Stimulated activated CD8-positive, alpha-beta memory T cell treated with anti-CD3 and anti-CD28 coated beads, Interleukin-2, amount 100 ng/mL, for 48 hours (primary cell): ENCODE measurements around the gene STAM.

Experiments used
- DNase-seq, 2 donors: peaks; one replicate each; pipeline ENCODE4 v3.0.0-alpha.2; 2020; ENCODE audit warnings: low read depth in 2 of 2

Gene STAM

DNA sequence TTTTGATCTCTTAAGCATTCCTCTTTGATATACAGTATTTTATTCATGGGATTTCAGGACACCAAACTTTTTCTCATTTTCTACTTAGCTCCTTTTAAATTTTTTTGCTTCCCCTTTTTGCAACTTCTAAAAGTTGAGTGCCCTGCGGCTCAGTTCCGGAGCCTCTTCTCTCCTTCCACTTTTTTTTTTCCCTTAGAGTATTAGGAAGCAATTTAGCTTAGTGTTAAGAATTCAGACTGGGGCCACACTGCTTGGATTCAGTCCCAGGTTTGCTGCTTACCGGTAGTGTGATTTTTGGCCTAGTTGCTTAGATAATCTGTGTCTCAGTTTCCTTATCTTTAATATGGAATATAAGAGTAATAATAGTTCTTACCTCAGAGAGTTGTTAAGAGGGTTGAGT lies 3.4 kb downstream of the STAM start:
- no peak for DNase-seq

DNA sequence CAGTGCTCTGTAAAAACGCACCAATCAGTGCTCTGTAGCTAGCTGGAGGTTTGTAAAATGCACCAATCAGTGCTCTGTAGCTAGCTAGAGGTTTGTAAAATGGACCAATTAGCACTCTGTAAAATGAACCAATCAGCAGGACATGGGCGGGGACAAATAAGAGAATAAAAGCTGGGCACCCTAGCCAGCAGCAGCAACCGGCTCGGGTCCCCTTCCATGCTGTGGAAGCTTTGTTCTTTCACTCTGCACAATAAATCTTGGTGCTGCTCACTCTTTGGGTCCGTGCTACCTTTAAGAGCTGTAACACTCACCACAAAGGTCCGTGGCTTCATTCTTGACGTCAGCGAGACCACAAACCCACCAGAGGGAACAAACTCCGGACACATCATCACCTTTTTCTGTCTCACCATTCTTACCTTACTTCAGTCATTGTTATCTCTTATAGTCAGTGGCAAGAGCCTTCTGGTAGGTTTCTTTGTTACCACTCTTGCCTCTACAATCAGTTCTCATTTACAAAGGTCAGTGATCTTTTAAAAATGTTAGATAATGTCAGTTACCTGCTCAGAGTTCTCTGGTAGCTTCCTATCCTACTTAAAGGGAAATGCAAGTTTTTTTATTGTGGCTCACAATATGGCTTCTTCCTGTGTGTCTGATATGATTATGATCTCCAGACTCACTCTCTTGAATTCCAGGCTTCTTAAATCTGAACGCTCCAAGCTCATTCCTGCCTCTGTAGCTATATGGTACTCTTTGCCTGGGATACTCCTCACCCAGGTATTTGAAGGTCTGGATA lies 4.5 kb downstream of the STAM start:
- DNase-seq, result peak; percentile 44 to 65

DNA sequence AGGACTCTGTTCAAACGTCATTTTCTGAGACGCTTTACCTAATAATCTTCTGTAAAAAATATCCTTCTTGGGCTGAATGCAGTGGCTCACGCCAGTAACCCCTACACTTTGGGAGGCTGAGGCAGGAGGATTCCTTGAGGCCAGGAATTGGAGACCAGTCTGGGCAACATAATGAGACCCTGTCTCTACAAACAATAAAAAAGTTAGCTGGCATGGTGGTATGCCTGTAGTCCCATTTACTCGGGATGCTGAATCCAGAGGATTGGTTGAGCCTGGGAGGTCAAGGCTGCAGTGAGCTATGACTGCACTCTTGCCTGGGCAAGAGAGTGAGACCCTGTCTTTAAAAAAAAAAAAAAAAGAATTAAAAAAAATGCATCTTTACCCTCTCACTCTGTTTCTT lies 5.1 kb downstream of the STAM start:
- no peak for DNase-seq

DNA sequence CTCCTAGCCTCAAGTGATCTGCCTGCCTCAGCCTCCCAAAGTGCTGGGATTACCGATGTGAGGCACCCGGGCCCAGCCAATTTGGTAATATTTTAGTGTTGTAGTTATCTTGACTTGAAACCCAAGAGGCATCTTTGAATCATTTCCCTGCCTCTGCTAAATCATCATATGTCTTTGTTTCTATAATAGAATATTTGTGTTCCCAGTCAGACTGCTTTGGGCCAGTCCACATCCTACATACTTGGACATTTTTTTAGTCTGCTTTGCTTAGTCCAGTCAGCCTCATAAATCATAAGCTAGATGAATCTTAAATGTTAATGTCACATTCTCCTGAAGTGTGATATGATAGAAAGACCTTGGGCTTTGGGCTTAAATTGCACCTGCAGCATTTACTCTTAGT lies 5.9 kb downstream of the STAM start:
- DNase-seq, result no peak

DNA sequence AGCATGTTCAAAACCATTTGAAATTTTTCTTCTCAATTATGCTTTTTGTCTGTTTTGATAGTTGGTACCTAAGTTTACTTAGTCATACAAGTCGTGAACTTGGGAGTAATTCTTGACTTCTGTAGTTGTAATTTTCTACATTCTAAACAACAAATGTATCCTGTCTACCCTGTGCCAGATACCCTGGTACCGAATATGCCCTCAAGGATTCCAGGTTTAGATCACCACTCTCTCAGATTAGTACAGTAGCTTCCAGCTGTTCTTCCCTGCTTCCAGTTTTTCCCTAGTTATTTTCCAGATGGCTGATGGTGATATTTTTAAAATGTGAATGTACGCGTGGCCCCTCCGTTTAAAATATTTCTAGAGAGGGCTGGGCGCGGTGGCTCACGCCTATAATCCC lies 6.5 kb downstream of the STAM start:
- DNase-seq, result no peak

DNA sequence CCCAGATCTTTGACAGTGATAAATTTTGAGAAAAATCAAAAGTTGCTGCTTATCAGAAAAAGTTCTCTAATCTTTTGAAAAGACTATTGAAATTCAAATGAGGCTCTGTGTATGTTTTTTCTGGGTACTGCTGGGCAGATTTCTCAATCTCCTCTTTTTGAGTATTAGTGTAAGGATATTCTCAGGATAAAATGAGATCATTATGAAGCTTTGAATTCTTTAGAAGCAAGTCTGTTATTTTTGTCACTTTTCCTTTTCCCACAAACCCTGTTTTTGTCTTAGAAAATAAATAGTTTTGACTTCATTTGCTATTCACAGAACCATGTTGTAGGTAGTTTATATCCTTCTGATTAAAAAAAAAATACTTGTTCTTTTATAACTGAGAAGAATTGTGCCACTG lies 7.9 kb downstream of the STAM start:
- no peak for DNase-seq

DNA sequence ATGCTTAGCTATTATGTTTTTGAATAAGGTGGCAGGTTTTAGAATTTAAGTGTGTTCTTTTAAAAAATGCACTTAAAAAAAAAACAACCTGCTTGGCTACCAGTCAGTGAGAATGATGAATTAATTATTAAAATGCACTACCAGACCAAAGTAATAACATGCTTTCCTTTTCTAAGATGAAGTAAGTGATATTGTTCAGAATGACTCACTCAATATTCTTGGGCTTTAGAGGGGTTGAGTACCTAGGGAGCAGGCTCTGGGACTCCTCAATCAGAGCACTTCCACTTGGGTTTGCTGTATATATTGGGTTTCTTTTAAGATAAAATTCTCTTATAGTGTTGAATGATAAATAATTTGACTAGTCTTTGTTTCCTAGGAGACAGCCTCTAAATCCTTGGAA lies 8.6 kb downstream of the STAM start:
- DNase-seq, result no peak

DNA sequence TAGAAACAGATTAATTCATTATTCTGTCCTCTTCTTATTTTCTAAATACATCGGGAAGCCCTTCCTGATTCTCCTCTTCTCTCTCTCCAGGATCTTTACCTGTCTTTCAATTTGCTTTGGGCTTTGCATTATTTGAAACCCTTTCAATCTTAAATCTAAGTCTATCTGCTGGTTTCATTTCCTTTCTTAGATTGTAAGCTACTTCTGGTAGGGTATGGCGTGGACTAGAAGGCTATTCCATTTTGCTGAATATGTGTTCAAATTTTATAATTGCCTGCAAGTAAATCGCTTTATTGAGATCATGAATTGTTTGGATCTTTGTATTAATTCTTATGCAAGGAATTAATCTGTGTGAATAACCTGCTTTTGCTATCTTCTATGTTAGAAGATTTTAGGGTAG lies 11.1 kb downstream of the STAM start:
- no peak for DNase-seq

DNA sequence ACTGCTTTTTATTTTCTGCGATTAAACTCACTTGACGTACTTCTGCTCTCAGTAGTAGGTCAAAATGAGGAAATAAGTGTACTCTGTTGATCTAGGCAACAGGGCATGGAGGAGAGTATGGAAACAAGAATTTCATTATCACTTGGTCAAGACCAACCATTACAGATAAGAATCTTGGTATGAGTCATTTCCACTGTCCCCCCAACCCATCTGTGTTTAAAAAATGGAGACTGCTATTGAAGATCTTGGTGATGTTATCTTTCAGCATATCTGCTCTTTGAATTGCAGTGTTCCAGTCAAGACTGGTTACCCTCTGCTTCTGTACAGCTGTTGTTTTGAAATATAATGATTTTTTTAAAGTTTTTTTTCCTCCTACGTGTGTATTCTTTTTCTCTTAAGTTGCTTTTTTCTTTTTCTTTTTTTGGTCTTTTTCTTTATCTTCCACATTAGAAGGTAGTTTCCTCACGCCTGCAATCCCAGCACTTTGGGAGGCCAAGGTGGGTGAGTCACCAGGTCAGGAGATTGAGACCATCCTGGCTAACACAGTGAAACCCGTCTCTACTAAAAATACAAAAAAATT lies 11.7 kb downstream of the STAM start:
- no peak for DNase-seq

DNA sequence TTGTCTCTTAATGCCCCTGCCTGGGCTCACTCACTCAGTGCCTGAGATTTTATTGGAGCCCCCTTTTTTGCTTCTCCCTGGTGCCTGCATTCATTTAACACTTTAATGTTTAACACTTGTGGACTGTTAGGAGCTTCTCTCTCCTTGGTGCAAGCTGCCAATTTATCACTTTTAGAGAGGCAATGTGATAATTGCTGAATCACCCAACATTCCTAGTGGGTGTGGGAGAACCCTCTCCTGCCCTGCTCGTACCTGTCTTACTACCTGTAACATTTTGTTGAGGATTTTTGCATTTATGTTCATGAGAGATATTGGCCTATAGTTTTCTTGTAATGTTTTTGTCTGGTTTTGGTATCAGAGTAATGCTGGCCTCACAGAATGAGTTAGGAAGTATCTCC lies 13.2 kb downstream of the STAM start:
- no peak for DNase-seq

DNA sequence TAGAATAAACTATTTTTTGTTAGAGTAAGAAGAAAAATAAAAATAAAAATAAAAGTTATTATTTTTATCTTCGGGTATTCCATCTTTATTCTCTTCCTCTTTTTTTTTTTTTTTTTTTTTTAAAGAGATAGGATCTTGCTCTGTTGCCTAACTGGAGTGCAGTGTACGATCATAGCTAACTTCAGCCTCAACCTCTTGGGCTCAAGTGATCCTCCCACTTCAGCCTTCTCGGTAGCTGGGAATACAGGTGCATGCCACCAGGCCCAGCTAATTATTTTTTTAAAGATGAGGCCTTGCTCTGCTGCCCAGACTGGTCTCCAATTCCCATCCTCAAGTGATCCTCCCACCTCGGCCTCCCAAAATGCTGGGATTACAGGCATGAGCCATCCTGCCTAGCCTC lies 15.4 kb downstream of the STAM start:
- DNase-seq, result no peak

DNA sequence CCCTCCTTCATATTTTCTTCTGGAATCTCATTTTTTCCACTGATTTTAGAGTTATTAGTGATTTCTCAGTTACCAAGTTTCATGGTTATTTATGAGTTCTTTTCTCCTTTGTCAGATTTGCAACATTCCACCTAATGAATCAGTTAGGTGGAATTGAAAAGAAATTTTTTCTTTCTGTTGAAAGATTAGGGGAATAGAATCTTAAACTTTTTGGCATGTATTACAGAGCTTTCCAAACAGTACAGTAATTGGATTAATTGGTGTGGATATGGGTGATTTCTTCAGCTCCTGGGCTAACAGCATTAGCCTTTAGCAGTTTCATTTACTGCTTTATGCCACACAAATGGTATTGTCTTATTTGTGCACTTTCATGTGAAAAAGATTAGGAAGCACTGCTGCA lies 17.0 kb downstream of the STAM start:
- DNase-seq, result no peak

DNA sequence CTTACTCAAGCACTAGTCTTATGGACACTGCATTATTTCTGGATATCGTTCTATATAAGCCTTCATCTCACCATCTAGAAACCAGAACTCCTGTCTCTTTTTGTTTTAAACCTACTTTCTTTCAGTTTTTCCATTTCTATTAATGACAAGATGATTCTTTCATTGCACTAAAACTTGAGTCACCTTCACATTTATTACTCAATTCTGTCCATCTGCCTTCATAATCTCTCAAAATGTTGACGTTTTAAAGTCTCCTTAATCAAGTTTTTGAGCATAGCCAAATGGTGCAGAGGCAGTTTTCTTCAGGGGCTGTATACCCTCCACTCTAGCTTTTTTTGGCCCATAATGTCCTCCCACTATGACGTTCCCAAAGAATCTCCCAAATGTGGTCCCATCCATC lies 17.6 kb downstream of the STAM start:
- DNase-seq, result no peak

DNA sequence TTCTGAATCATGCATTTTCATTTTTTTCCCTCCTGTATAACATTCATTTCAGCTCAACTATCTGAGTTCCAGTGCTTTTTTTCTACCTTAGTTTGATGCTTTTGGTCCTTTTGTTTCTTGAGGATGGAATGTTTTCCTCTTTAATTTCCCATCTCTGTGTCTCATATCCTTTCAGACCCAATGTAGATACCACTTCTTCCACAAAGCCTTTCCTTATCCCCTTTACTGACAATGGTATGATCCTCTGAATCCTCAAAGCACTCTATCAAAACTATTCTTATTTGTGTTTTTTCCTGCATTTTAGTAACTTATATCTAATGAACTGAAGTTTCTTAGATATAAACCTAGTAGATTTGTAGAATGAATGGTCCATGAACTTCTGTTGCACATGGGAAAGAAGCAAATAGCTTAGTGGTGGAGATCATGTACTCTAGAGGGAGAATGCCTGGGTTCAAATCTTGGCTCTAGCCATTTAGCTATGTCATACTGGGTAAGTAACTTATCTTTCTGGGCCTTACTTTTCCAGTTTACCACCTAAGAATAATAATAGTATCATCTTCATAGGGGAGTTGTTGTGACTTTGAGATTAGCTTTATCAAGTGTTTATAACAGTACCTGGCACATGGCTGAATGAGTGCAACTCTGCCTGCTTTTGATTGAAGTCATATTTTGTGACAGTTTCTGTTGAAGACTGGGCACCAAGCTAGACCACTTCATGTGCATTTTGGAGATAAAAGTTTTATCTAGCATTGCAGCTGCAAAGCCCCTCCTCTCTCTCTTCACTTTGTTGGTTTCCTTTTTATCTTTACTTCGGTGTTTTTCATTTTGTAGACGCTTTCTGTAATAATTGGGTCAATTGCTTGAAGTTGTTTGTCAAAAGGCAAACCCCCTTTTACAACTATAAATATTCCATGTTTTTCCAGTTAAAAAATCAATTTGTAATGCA lies 18.5 kb downstream of the STAM start:
- no peak for DNase-seq

DNA sequence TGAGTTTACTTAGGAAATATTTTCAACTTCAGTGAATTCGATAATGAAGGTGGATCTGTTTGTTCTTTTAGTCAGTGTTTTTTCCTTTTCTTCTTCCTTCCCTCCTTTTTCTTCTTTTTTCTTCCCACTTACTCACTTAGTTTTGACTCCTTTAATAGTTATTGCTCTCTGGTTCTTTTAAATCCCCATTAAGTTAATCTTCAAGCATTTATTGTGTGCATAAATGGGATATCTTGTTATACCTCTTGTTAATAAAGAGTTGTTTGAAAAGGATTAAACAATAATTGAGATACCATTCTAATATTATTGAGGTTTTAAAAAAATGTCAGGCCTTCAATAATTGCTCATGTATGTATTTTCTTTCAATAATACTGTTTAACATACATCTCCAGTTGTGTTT lies 19.5 kb downstream of the STAM start:
- DNase-seq, result no peak

DNA sequence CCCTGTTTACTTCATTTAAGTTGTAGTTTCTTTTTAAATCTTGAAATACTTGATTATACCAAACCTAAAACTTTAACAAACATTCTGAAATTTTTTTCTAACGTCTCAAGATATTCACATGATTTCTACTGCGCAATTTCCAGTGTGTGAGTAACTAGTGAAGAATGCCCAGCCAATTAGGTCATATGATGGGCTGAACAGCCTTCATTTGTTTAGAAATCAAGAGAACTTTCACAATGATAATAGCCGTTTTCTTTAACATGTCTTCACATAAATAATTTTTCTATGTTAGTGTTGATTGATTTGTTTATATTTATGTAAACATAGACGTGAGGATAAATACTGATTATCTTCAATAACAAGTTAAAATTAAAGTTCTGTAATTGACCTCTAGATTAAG lies 21.8 kb downstream of the STAM start:
- no peak for DNase-seq

DNA sequence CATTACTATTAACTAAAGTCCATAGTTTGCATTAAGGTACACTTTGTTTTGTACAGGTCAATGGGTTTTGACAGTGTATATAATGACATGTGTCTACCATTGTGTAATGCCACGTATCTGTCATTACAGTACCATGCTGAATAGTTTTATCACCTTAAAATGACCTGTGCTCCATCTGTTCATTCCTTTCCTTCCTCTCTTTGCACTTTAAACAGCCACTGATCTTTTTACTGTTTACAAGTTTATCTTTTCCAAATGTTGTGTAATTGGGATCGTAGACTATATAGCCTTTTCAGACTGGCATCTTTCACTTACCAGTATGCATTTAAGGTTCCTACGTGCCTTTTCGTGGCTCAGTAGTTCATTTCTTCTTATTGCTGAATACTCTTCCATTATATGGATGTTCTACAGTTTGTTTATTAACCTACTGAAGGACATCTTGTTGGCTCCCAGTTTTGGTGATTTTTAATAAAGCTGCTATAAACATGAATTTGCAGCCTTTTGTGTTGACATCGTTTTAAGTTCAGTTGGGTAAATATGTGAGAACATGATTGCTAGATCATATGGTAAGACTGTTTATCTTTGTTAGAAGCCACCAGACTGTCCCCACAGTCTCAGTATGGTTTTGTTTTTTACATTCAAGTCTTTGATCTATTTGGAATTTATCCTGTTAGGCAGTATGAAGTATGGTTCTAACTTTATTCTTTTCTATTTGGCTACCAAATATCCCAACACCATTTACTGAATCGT lies 24.7 kb downstream of the STAM start:
- DNase-seq, result no peak

DNA sequence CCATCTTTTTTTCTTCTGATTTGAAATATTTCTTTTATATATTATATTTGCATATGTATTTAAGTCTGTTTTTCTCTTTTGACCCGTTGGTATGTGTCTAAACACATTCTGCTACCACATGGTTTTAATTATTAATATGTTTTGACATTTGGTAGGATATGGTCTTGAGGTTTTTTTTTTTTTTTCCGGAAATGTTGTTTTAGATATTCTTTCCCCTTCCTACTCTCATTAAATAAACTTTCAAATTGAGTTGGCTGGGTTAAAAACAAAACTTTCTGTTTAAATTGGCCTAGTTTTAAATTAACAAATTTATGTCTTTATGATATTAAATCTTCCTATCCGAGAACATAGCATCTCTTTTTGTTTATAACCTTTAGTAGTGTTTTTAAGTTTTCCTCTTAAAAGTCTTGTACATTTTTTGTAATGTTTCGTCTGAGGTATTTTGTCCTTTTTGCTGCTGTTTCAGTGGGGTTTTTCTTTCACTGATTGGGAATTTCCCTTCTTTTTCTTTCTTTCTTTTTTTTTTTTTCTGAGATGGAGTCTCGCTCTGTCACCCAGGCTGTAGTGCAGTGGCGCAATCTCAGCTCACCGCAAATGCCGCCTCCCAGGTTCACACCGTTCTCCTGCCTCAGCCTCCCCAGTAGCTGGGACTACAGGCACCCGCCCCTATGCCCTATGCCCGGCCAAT lies 25.4 kb downstream of the STAM start:
- DNase-seq, result peak in 1 of 2 donors; percentile 38

DNA sequence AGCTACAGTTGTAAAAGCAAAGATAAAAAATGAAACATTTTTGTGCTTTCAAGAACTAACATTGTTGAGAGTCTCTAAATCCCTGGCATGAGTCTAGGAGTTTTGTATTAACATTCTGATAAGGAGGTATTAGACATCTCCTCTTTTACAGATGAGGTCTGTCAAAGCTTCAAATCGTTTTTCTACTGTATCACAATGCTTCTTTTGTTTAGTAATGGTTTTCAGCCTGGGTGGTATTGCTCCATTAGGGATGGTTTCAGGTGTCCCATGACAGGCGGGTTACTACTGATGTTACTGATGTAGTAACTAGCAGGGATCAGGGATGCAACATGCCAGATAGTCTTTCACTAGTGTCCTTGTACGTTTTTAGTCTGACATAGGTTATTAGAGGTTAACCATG lies 27.4 kb downstream of the STAM start:
- no peak for DNase-seq

DNA sequence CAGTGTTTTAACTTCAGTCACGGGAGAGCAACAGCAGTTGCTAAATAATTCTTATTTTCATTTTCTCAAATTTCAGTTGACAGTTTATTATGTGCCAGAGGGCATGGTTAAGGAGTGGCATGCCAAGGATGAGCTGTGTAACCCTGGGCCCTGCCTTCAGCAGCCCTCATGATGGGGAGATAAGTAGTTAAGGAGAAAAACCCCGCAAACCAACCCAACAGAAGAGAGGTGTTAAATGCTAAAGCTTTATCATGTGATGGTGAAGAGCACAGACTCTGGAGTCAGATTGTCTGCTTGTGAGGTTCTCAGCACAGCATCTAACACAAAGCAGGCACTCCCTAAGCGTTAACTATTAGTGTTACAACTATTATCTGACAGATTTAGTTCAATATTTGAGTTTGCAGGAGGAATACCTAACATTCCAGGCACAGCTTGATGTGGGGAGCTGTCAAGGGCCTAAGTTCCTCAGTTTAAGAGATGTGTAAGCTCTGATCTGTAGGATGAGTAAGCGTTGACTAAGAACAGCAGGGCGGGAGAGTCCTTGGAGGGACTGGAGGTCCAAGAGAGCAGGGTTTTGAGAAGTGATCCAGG lies 29.6 kb downstream of the STAM start:
- no peak for DNase-seq

DNA sequence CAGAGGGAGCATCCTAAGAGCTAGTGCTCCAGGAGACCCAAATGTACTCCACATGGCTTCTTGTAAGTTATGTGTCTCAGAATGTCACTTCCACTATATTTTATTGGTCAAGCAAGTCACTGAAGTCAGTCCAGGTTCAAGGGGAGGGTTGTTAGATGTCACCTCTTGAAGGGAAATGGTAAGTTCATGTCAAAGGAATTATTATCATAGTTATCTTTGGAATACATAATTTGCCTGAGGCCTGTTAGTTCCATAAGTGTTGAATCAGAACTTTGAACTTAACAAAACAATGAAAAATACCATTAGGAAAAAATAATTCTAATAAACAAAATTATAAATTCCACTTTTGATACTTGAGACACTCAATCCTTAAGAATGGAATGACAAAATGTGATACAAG lies 30.6 kb downstream of the STAM start:
- no peak for DNase-seq
